ENCODE data around the gene FECH.
"Not testable (repeated sequence)": the region's sequence is repeated elsewhere in the genome, so short reads cannot be mapped to it uniquely, and the experiment has no call there.

FECH gene

GRCh38 chr18:57586251-57587049 is at the start of gene FECH:
TSS of gene FECH (minus strand) at chr18:57586702. CDS start at chr18:57586620, 82 bp downstream.
- DNase-seq (ENCODE audit: low read depth in 3 of 3) = peak; percentile 19 to 56 (median 33)

- no peak for DNase-seq (ENCODE audit: low read depth in 3 of 3)
These were observed 48.7 kb upstream of the FECH start for GRCh38 chr18:57635003-57635822.

- no peak for DNase-seq (ENCODE audit: low read depth in 3 of 3)
These were observed 45.2 kb upstream of the FECH start for GRCh38 chr18:57631697-57632096.

GRCh38 chr18:57630754-57631595 is 44.5 kb upstream of the FECH start:
- DNase-seq (ENCODE audit: low read depth in 3 of 3) = no peak

GRCh38 chr18:57630002-57630753 is 43.7 kb upstream of the FECH start:
- peak; percentile 88 to 92 (median 89) for DNase-seq (ENCODE audit: low read depth in 3 of 3)

- no peak for DNase-seq (ENCODE audit: low read depth in 3 of 3)
These were observed 42.9 kb upstream of the FECH start for GRCh38 chr18:57629422-57629821.

- no peak for DNase-seq (ENCODE audit: low read depth in 3 of 3)
These were observed 41.0 kb upstream of the FECH start for GRCh38 chr18:57627488-57627887.

- DNase-seq (ENCODE audit: low read depth in 3 of 3) = no peak
These were observed 38.5 kb upstream of the FECH start for GRCh38 chr18:57624988-57625387.

- no peak for DNase-seq (ENCODE audit: low read depth in 3 of 3)
These were observed 34.7 kb upstream of the FECH start for GRCh38 chr18:57621246-57621604.

- no peak for DNase-seq (ENCODE audit: low read depth in 3 of 3)
These were observed 33.4 kb upstream of the FECH start for GRCh38 chr18:57619876-57620275.

- no peak for DNase-seq (ENCODE audit: low read depth in 3 of 3)
These were observed 32.4 kb upstream of the FECH start for GRCh38 chr18:57618910-57619309.

GRCh38 chr18:57603871-57604270 is 17.4 kb upstream of the FECH start:
- no peak for DNase-seq (ENCODE audit: low read depth in 3 of 3)

- no peak for DNase-seq (ENCODE audit: low read depth in 3 of 3)
These were observed 8.8 kb upstream of the FECH start for GRCh38 chr18:57595347-57595746.

- DNase-seq (ENCODE audit: low read depth in 3 of 3) = not testable (repeated sequence)
These were observed 6.2 kb upstream of the FECH start for GRCh38 chr18:57592716-57593115.

GRCh38 chr18:57589161-57589560 is 2.7 kb upstream of the FECH start:
- DNase-seq (ENCODE audit: low read depth in 3 of 3) = no peak

- DNase-seq (ENCODE audit: low read depth in 3 of 3) = no peak
These were observed 678 bp upstream of the FECH start for GRCh38 chr18:57587098-57587661.

GRCh38 chr18:57585855-57586250 is 649 bp downstream of the FECH start:
- peak in 1 of 3 donors; percentile 8 for DNase-seq (ENCODE audit: low read depth in 3 of 3)

GRCh38 chr18:57585421-57585820 is 1.1 kb downstream of the FECH start:
- DNase-seq (ENCODE audit: low read depth in 3 of 3) = no peak

GRCh38 chr18:57584444-57584843 is 2.1 kb downstream of the FECH start:
- DNase-seq (ENCODE audit: low read depth in 3 of 3) = no peak

- no peak for DNase-seq (ENCODE audit: low read depth in 3 of 3)
These were observed 3.1 kb downstream of the FECH start for GRCh38 chr18:57583297-57583835.

Data from stimulated activated CD4-positive, alpha-beta T cell treated with anti-CD3 and anti-CD28 coated beads, TNF-alpha, amount 100 ng/mL, for 48 hours (primary cell).